TTC549 (cell line): Measurements from ENCODE around the gene MPPE1.
"Not testable (repeated sequence)": the region's sequence is repeated elsewhere in the genome, so short reads cannot be mapped to it uniquely, and the experiment has no call there.

Experiments used
- FAIRE-seq: peaks from 2 replicates; lab custom pipeline; 2012; peaks lifted over from hg19 to GRCh38; lab: Jason Lieb, UNC

The MPPE1 gene

GRCh38 chr18:11857177-11857887 lies 50.8 kb downstream of the MPPE1 start:
- no peak for FAIRE-seq

- FAIRE-seq: not testable (repeated sequence)
These were observed 53.6 kb downstream of the MPPE1 start for GRCh38 chr18:11854554-11854953.

GRCh38 chr18:11851806-11852337 lies 56.2 kb downstream of the MPPE1 start:
- no peak for FAIRE-seq

GRCh38 chr18:11851146-11851805 lies 56.8 kb downstream of the MPPE1 start, which contains the start of gene CHMP1B:
TSS of gene CHMP1B (plus strand) at chr18:11851413. CDS start at chr18:11851512, 99 bp downstream.
- no peak for FAIRE-seq

- no peak for FAIRE-seq
These were observed 57.3 kb downstream of the MPPE1 start for GRCh38 chr18:11850821-11851145.

- FAIRE-seq: no peak
These were observed 58.1 kb downstream of the MPPE1 start for GRCh38 chr18:11849841-11850634.

GRCh38 chr18:11849279-11849678 lies 58.8 kb downstream of the MPPE1 start:
- no peak for FAIRE-seq

- no peak for FAIRE-seq
These were observed 60.3 kb downstream of the MPPE1 start for GRCh38 chr18:11847811-11848210.

GRCh38 chr18:11845654-11846053 lies 62.5 kb downstream of the MPPE1 start:
- no peak for FAIRE-seq

- FAIRE-seq: no peak
These were observed 63.7 kb downstream of the MPPE1 start for GRCh38 chr18:11844436-11844835.

GRCh38 chr18:11842562-11842961 lies 65.6 kb downstream of the MPPE1 start:
- FAIRE-seq: no peak

- FAIRE-seq: no peak
These were observed 67.6 kb downstream of the MPPE1 start for GRCh38 chr18:11840493-11840892.

- FAIRE-seq: no peak
These were observed 68.6 kb downstream of the MPPE1 start for GRCh38 chr18:11839556-11839955.

- no peak for FAIRE-seq
These were observed 73.3 kb downstream of the MPPE1 start for GRCh38 chr18:11834772-11835171.
